Medulla oblongata (tissue), 1 donor: ENCODE data around the gene SURF6.
"Not testable (repeated sequence)": the region's sequence is repeated elsewhere in the genome, so short reads cannot be mapped to it uniquely, and the experiment has no call there.

ENCODE experiments used
- DNase-seq: peaks from one replicate; pipeline ENCODE4 v3.0.0-alpha.2; 2015; ENCODE audit errors: extremely low spot score

Gene SURF6

DNA sequence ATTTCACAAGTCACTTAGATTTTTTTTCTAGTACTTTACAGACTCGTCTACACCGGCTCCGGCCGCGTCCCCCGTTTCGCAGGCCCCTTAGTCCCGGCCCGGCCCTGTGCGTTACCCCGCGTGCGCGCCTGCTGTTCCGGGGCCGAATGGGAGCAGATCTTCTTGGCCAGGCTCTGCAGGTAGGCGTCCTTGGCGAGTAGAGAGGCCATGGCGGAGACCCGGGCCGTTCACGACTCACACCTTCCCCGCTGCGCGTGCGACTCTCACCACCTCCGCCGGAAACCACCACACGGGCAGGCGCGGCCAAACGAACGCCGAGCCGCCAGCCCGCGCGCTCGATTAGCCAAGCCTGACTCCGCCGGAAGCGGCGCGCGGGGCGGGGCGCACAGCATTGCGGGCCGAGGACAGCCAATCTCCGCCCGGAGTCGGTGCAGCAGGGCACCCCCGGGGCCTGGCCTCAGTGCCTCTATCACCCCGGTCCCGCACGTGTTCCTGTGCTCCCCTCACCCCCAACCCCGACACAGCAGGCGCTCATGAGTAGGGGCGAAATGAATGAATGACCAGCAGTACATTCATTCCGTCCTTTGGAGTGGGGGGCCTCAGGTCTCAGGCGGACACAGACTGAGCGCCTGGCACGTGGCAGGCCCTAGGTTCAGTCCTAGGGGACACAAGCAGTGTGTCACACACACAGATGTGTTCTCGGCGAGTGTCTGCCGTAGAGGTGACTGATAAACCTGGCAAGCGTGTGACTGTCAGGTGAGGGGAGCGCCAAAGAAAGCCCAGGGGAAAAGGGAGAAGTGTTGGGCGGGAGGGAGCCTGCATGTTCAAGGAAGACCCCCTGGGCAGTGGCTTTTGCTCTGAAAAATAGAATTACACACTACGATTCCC, at the start of gene SURF6:
Gene SURF6 (minus strand): TSS at position 265 of the 888 bp plus-strand sequence. CDS start 56 bp downstream, at position 209.
- DNase-seq = peak; percentile 89

DNA sequence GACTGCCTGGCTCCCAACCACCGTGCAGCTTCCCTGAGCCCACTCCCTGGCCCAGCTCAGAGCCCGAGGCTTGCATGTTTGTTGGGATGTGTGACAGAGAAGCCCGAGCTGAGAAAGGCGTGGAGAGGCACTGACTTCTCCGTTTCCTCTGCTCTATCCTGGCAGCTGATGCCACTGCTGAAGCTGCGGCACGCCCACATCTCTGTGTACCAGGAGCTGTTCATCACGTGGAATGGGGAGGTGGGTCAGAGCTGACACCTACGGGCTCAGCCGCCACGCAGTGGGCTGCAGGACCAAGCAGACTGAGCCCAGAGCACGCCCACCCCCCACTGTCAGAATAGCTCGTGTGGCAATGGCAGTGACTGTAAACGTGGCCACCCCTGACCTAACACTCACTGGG, 49.5 kb upstream of the SURF6 start:
- DNase-seq = no peak

DNA sequence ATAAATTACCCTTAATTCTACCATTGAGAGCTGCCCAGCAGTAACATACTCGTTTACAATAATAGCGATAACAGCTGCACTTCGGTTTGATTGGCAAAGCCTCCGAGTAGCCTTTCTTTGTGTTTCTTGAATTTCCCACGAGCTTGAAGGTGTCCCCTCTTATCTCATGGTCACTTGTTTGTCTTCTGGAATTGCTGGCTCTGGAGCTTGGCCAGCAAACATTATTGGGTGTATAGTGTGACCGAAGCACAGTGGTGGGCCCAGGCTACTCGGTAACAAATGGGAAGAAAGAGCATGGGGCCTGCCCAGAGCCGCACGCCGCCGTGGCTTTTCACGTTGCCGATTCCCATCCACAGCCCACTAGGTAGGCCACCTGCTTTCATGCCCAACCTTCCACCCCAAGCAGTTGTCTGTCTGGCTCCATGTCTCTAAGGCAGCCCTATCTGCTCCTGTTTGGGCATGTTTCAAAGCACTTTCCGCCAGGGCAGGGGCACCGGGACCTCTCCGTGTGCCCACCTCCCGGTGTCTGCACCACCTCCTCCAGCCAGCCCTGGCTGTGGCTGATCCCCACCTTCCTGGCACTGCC, 48.8 kb upstream of the SURF6 start:
- DNase-seq = no peak

DNA sequence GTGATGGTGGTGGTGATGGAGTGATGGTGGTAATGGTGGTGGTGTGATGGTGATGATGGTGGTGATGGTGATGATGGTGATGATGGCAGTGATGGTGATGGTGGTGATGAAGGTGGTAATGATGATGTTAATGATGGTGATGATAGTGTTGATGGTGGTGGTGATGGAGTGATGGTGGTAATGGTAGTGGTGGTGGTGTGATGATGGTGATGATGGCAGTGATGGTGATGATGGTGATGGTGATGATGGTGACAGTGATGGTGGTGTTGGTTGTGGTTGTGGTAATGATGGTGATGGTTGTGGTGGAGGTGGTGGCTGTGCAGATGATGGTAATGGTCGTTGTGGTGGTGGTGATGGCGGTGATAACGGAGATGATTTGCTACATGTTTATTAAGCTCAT, 47.5 kb upstream of the SURF6 start:
- DNase-seq = no peak

DNA sequence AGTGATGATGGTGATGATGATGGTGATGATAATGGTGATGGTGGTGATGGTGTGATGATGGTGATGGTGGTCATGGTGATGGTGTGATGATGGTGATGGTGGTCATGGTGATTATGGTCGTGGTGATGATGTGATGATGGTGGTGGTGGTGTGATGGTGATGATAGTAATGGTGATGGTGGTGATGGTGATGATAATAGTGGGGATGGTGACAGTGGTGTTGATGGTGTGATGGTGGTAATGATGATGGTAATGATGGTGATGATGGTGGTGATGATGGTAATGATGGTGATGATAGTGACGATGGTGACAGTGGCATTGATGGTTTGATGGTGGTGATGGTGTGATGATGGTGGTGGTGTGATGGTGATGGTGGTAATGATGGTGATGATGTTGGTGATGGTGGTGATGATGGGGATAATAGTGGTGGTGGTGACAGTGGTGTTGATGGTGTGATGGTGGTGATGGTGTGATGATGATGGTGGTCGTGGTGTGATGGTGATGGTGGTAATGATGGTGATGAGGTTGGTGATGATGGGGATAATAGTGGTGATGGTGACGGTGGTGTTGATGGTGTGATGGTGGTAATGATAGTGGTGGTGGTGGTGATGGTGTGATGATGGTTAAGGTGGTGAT, 46.6 kb upstream of the SURF6 start:
- no peak for DNase-seq

DNA sequence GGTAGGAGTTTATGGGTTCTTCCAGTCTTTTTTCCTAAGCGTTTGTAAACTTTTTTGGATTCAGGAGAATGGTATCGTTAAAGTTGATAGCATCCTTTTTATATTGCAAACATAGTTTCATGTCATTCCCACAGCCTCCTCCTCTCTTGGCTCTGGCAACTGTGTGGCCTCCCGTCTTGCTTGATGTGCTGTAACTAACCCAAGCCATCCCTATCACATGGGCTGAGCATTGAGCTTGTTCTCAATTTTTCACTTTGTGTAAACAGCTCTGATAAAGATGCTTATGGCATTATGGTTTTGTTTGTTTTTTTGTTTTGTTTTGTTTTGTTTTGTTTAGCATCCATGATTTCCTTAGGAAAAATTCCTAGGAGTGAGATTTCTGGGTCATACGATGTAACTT, 44.7 kb upstream of the SURF6 start:
- no peak for DNase-seq

DNA sequence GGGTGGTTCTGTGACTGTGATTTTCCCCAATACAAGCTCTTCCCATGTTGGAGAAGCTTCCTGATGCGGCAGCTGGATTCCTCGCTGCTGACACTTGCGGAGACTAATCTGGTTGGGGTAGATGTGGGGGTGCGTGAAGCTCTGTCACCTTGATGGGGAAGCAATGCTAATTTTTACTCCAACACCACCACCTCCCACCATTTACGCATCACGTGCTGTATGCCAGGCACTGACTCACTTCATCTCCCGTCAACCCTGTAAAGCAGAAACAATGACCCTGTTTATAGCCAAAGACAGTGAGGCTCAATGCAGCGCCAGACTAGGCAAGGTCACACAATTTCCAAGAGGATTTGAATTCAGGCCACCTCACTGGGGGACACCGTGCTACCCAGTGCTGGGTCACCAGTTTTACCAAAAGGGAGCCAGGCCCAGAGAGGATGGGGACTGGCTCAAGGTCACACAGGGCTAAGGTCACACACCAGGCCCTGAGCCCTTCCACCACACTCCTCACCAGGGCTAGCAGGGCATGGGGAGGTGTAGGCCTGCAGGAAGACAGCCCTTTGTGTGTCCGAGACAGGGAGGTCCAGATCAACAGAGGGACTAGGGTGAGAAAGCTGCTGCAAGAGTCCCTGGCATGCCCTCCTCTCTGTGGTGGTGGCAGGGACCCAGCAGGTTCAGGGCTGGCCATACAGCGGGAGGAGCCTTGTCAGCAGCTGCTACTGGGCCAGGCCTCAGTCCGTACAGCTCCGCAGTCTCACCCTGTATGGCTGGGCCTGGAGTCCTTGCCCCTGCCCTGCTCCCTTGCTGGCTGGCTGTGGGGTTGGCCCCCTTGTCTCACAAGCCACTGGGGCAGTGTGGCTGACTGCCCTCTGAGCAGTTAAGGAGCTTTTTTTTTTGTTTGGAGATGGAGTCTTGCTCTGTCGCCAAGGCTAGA, 43.4 kb upstream of the SURF6 start:
- DNase-seq = peak; percentile 63

DNA sequence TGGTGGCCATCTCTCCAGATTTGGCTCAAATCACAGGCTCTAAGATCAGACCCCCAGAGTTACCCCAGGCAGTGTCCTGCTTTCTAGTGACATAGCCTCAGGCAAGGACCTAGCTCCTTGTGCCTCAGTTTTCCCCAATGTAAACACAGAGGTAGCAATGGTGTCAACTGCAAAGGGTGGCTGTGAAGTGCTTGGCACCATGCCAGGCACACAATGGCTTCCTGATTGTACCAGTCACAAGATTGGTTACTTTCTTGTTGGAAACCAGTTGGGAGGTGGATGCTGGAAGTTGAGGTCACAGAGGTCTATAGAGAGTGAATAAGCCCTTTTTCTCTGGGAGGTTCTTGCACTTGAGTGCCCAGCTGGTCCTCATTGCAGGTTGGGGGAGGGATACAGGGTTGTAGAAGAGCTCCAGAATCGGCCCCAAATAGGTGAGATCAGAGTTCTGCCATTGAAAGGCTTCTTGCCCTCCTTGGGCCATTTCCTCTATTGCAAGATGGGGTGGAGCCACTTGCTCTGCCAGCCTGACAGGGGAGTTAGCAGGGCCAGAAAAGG, 42.5 kb upstream of the SURF6 start:
- DNase-seq = no peak

DNA sequence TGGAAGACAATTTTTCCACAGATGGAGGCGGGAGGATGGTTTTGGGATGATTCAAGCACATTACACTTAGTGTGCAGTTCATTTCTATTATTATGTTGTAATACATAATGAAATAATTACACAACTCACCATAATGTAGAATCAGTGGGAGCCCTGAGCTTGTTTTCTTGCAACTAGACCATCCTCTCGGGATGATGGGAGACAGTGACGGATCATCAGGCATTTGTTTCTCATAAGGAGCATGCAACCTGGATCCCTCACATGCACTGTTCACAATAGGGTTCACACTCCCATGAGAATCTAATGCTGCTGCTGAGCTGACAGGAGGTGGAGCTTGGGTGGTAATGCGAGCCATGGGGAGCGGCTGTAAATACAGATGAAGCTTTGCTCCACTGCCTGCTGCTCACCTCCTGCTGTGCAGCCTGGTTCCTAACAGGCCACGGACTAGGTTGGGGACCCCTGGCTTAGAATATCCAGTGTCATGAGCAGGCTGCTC, 41.8 kb upstream of the SURF6 start:
- no peak for DNase-seq

DNA sequence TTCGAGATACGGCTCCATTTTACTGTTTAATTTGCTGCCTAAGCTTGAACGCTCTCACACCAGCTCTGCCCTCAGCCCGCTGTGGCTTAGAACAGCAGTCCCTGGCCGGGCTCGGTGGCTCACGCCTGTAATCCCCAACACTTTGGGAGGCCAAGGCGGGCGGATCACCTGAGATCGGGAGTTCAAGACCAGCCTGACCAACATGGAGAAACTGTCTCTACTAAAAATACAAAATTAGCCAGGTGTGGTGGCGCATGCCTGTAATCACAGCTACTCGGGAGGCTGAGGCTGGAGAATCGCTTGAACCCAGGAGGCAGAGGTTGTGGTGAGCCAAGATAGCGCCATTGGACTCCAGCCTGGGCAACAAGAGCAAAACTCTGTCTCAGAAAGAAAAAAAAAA, 41.3 kb upstream of the SURF6 start:
- DNase-seq = not testable (repeated sequence)

DNA sequence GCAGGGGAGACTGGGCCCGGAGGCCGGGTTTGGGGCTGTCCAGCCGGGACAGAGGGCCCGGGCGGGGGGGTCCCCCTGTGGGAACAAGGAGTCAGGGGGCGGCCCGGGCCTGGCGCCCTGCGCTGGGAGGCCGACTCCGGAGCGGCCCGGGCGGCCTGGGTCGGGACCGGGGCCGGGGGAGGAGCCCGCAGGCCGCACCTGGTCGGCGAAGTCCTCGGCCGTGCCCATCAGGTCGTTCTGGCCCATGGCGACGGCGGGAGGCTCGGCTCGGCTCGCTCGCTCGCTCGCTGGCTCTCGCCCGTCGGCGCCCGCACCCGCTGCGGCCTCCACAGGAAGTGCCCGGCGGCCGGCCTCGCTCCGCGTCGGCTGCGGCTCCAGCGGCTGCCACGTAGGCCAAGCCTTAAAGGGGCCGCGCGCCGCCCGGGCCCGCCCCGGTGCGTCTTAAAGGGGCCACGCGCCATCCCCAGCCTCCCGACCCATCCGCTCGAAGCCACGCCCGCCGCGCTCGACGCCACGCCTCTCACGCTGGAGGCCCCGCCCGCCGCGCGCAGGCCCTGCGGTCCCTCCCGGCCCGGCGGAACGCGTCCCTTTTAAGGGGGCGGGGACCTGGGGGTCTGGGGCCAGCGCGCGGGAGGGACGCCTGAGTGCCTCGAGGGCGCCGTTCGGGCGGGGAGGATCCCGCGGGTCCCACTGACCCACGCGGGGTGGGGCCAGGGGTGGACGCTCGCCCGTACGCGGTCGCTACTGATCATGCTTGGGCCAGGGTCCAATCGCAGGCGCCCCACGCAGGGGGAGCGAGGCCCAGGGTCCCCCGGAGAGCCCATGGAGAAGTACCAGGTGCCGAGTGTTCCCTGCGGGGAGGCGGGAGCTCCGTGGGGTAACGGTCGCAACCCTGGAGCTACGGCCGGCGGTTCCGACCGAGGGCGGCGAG, 40.0 kb upstream of the SURF6 start, which contains the start of the genes STKLD1 and SURF4:
Gene STKLD1 (plus strand): TSS at position 643 of the 931 bp plus-strand sequence. CDS start 108 bp downstream, at position 751.
Gene SURF4 (minus strand): TSS at position 337 of the 931 bp plus-strand sequence. CDS start 91 bp downstream, at position 246.
- peak; percentile 96 for DNase-seq

DNA sequence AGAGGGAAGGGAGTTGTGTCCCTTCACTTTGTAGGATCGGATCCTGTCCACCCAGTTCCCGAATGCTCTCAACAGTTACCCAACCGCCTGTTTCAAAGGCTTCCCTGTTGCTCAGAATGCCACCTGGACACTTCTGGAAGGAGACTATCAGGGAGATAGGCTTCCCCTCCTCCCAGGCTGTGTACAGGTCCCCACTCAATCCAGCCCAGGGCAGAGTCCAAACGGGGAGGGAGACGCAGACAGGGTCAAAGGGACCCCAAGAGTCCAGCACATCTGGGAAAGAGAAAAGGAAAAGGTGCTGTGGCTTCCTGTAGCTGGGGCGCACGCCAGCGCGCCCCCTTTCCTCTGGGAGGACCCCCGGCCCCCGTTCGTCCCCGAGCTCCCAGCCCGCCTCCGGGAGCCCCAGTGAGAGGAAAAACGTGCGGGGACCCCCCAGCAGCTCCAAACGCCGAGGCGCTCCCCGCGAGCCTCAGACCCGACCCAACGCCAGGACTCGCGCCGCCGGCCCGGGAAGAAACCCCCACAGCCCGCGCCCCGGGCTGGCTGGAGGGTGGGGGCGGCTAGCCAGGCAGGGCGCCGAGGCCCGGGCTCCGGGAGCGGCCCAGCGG, 39.2 kb upstream of the SURF6 start:
- no peak for DNase-seq

DNA sequence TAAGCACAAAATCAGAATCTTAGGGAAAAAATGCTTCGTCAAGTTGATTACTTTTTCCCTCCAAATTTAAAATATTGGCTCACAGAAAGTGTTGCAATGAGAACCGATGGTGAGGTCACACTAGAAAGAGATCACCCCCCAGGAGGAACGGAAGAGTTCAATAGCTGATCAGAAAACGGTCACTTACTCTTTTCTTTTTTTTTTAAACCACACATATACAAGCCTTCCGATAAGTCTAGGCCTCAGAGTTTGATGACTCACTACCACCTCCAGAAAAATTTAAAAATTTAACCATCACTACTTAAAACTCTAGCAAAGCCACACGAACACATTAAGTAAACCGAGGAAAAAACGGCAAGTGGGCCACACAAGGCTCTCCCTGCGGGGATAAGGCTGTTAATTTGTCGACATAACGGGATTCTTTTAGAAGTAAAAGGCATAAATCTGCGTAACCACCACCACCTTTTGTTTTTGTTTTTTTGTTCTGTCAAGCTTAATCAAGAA, 38.7 kb upstream of the SURF6 start:
- DNase-seq = no peak

DNA sequence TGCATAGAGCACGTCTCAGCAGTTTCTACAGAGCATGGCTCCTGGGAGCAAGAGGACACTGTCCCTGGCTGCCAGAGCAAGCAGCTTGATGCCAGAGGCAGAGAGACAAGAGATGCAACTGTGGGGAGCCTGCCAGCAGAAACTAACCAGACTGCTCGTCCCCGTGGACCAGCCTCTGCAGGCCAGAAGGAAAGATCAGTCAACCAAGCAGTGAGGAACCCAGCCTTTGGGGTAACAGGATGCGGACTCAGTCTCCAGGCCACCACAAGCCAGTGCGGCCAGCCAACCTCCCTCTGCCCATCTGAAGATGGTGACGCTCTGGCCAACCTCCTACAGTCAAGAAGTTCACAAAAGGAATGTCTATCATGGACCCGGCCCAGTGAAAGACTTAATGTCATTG, 36.2 kb upstream of the SURF6 start:
- DNase-seq = no peak

DNA sequence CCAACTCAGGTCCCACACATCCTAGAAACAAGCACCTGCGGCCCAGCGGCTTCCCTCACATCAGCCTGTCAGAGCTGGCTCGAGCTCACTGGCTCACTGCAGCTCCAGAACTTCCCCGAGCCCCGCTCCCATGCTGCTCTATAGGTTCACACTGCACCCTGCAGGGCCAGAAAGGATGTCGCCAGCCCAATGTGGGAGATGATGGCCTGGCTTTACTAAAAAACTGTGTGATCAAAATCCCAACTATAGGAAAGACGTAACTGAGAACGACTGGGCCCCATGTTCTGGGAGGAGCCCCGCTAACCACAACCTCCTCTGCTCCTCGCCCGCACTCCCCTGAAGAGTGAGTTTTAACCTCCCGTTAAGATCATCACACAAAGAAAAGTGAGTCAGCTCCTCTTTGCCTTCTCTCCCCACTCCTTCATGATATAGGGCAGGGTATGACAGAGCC, 35.3 kb upstream of the SURF6 start:
- DNase-seq = no peak

DNA sequence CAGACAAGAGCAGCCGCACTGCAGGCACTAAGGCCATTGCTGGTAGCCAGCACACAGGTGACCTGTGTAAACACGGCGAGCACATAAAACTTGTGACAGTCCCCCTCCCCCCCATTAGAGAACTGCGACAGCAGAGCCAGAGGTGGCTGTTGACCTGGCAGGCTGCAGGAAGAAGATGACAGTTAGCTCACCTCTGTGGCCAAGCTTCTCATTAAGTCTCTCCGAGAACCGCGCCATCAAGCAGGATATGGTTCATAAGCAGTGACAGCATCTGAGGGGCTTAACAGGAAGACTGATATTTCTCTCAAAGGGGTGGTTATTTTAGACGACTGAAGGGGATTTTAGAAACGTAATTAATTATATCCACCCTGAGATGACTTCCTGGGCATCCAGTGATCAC, 34.7 kb upstream of the SURF6 start:
- no peak for DNase-seq

DNA sequence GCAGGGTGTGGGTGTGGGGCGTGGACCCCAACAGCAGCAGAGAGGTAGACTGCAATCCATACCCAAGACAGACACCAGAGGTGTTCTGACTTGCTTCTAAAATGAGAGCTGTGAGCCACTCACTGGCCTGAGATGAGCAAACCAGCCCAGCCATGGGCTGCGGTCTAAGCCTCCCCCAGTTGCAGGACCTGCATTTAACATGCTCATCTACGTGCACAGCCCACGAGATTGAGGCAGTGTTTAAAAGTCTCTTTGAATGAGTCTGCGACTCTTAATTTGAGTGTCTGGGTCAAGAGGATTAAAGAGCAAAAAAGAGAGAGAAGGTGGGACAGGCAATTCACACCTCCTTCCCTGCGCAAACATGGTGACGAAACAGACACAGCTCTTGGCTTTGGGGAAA, 33.9 kb upstream of the SURF6 start:
- no peak for DNase-seq

DNA sequence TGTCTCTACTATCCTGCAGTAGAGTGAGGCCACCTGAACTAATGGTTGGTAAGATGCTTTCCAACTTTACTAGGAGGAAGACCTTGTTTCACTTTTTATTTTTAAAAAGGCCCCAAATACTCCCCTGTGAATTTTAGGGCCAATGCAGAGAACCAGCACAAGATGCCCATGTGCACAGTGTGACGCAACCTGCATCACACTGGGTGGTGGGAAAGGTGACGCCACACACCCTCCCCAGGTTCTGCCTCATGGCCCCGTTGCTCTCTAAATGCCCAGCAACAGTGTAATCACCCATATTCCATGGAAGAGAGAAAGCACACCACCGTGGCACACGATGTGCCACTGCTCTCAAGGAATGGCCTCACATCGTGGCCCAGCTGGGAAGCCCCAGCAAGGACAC, 33.4 kb upstream of the SURF6 start:
- DNase-seq = no peak

DNA sequence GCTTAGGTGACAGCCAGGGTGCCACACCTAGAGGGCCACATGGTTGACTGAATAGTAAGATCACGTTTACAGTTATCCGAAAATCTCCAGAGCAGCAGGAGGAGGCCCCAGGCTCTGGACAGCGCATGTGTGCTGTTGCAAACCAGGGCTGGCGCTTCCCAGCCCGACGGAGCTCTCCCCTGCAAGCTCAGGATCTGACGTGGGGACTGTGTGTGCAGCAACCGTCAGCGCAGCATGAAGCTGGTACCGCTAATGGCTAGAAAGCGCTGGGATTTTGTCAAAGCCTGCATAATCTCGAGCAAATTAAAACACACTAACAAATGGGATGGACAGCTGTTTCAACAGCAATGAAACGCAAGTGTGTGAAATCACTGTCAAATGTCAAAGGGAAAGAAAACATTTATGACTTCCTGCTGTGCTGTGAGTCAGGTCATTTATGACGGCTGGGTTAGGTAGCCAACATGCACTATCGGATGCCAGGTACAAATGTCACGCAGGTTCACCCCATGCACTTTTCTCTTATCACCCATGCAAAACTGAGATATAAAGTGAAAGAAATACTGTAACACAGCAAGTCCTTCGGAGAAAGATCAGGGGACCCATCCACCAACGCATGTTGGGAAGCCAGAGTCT, 32.4 kb upstream of the SURF6 start:
- no peak for DNase-seq
